Activated CD8-positive, alpha-beta memory T cell treated with anti-CD3 and anti-CD28 coated beads, Interleukin-2, amount 10 ng/mL, durations not matched to agents 7 days and 5 days (primary cell): Measurements from ENCODE around the gene WWC2. TPM values are rescaled to one million over a fixed set of nuclear protein-coding genes. Genes with fewer than 3 reads are reported as not detected.

Experiments
- ATAC-seq: fragments of 150-1000 bp; cut with Tn5 transposase; one replicate; pipeline ENCODE4 v1.10.0; 2021; ENCODE audit warnings: moderate library complexity
- CTCF ChIA-PET: fragments of 350-600 bp; sonication (Branson Sonifier 250); formaldehyde crosslinking; loops from one replicate; lab custom pipeline; 2021; ENCODE audit warnings: antibody characterized with exemption; lab: Charles Lee
- DNase-seq: peaks from one replicate; pipeline ENCODE4 v3.0.0-alpha.2; 2020
- H3K27ac Mint-ChIP-seq: one replicate; pipeline ENCODE4 v1.8.0; 2021; ENCODE audit warnings: mild to moderate bottlenecking, mixed read lengths
- H3K27me3 Mint-ChIP-seq: one replicate; pipeline ENCODE4 v1.8.0; 2021; ENCODE audit warnings: mixed read lengths
- H3K36me3 Mint-ChIP-seq: one replicate; pipeline ENCODE4 v1.8.0; 2021; ENCODE audit warnings: mild to moderate bottlenecking, mixed read lengths
- H3K4me1 Mint-ChIP-seq: one replicate; pipeline ENCODE4 v1.8.0; 2021; ENCODE audit warnings: mixed read lengths
- H3K4me3 Mint-ChIP-seq: one replicate; pipeline ENCODE4 v1.8.0; 2021; ENCODE audit warnings: mild to moderate bottlenecking, moderate library complexity, mixed read lengths
- H3K9me3 Mint-ChIP-seq: one replicate; pipeline ENCODE4 v1.8.0; 2022; ENCODE audit warnings: low read depth, mixed read lengths
- total RNA-seq, 2 experiments: library from RNA; stranded (reverse); gene quantifications; one replicate each; pipeline ENCODE4 v1.2.3, GENCODE V29; 2021

Gene WWC2
- total RNA-seq, 2 experiments from 2014 or later, result 0.05 to 0.20 TPM

GRCh38 chr4:183349673-183350072 is 250.6 kb downstream of the WWC2 start:
- no peak overlapping the region for H3K27ac Mint-ChIP-seq
- no peaks in the 10 kb centered on the region for H3K9me3 Mint-ChIP-seq
- H3K4me3 Mint-ChIP-seq, result no peak overlapping the region
- DNase-seq, result no peak
- peaks cover 16% of the 10 kb centered on the region for H3K4me1 Mint-ChIP-seq
- CTCF ChIA-PET, result no interaction called here
- ATAC-seq, result no peak
- H3K36me3 Mint-ChIP-seq, result no peaks in the 10 kb centered on the region
- peaks cover 12% of the 10 kb centered on the region for H3K27me3 Mint-ChIP-seq

- peaks cover 16% of the 10 kb centered on the region for H3K4me1 Mint-ChIP-seq
- no peak overlapping the region for H3K4me3 Mint-ChIP-seq
- no peaks in the 10 kb centered on the region for H3K9me3 Mint-ChIP-seq
- ATAC-seq (no peak), DNase-seq (no peak)
- peaks cover 12% of the 10 kb centered on the region for H3K27me3 Mint-ChIP-seq
- no peaks in the 10 kb centered on the region for H3K36me3 Mint-ChIP-seq
- CTCF ChIA-PET, result no interaction called here
- H3K27ac Mint-ChIP-seq, result no peak overlapping the region
Observed at GRCh38 chr4:183350317-183351071, 251.4 kb downstream of the WWC2 start.

GRCh38 chr4:183352546-183352945 is 253.5 kb downstream of the WWC2 start:
- H3K9me3 Mint-ChIP-seq, result no peaks in the 10 kb centered on the region
- H3K4me1 Mint-ChIP-seq, result peaks cover 16% of the 10 kb centered on the region
- H3K4me3 Mint-ChIP-seq, result no peak overlapping the region
- H3K27me3 Mint-ChIP-seq, result peaks cover 12% of the 10 kb centered on the region
- no peaks in the 10 kb centered on the region for H3K36me3 Mint-ChIP-seq
- DNase-seq, result no peak
- CTCF ChIA-PET, result no interaction called here
- ATAC-seq, result no peak
- no peak overlapping the region for H3K27ac Mint-ChIP-seq

- CTCF ChIA-PET, result interaction anchor here (0.6 kb wide), 1 partner anchor 10 kb away, joined by 3 read pairs; no protein-coding TSS in a partner anchor
- no peak for ATAC-seq
- Mint-ChIP-seq H3K27ac (no peak overlapping the region), H3K9me3 (no peaks in the 10 kb centered on the region), H3K4me3 (no peak overlapping the region), H3K36me3 (no peaks in the 10 kb centered on the region), H3K27me3 (peaks cover 12% of the 10 kb centered on the region), H3K4me1 (peaks cover 14% of the 10 kb centered on the region)
- DNase-seq, result no peak
Observed at GRCh38 chr4:183353557-183353956, 254.5 kb downstream of the WWC2 start.

- Mint-ChIP-seq H3K27ac (no peak overlapping the region), H3K36me3 (no peaks in the 10 kb centered on the region), H3K9me3 (no peaks in the 10 kb centered on the region), H3K4me1 (peaks cover 8% of the 10 kb centered on the region), H3K4me3 (no peak overlapping the region), H3K27me3 (peaks cover 12% of the 10 kb centered on the region)
- ATAC-seq (no peak), DNase-seq (no peak)
- CTCF ChIA-PET, result no interaction called here
Observed at GRCh38 chr4:183354219-183354618, 255.2 kb downstream of the WWC2 start.

GRCh38 chr4:183355405-183355804 is 256.3 kb downstream of the WWC2 start:
- ATAC-seq, result no peak
- peaks cover 11% of the 10 kb centered on the region for H3K27me3 Mint-ChIP-seq
- no peak overlapping the region for H3K27ac Mint-ChIP-seq
- H3K4me1 Mint-ChIP-seq, result peaks cover 1% of the 10 kb centered on the region
- no peak for DNase-seq
- H3K36me3 Mint-ChIP-seq, result no peaks in the 10 kb centered on the region
- H3K9me3 Mint-ChIP-seq, result no peaks in the 10 kb centered on the region
- CTCF ChIA-PET, result interaction anchor here (0.5 kb wide), 1 partner anchor 50 kb away, joined by 3 read pairs; no protein-coding TSS in a partner anchor
- no peak overlapping the region for H3K4me3 Mint-ChIP-seq

- H3K4me3 Mint-ChIP-seq, result no peak overlapping the region
- DNase-seq (no peak), ATAC-seq (no peak)
- no peaks in the 10 kb centered on the region for H3K36me3 Mint-ChIP-seq
- H3K4me1 Mint-ChIP-seq, result no peaks in the 10 kb centered on the region
- CTCF ChIA-PET, result no interaction called here
- no peaks in the 10 kb centered on the region for H3K9me3 Mint-ChIP-seq
- H3K27ac Mint-ChIP-seq, result no peak overlapping the region
- peaks cover 7% of the 10 kb centered on the region for H3K27me3 Mint-ChIP-seq
Observed at GRCh38 chr4:183356173-183356830, 257.2 kb downstream of the WWC2 start.

- H3K36me3 Mint-ChIP-seq, result no peaks in the 10 kb centered on the region
- ATAC-seq, result no peak
- CTCF ChIA-PET, result no interaction called here
- DNase-seq, result no peak
- H3K27me3 Mint-ChIP-seq, result peaks cover 4% of the 10 kb centered on the region
- no peaks in the 10 kb centered on the region for H3K4me1 Mint-ChIP-seq
- no peak overlapping the region for H3K4me3 Mint-ChIP-seq
- no peaks in the 10 kb centered on the region for H3K9me3 Mint-ChIP-seq
- no peak overlapping the region for H3K27ac Mint-ChIP-seq
Observed at GRCh38 chr4:183356931-183357675, 258.0 kb downstream of the WWC2 start.

GRCh38 chr4:183358215-183358755 is 259.2 kb downstream of the WWC2 start:
- ATAC-seq, result no peak
- Mint-ChIP-seq H3K4me3 (no peak overlapping the region), H3K36me3 (no peaks in the 10 kb centered on the region), H3K27ac (no peak overlapping the region), H3K27me3 (no peaks in the 10 kb centered on the region), H3K9me3 (no peaks in the 10 kb centered on the region), H3K4me1 (no peaks in the 10 kb centered on the region)
- CTCF ChIA-PET, result no interaction called here
- DNase-seq, result no peak

- H3K27me3 Mint-ChIP-seq, result no peaks in the 10 kb centered on the region
- no peaks in the 10 kb centered on the region for H3K9me3 Mint-ChIP-seq
- no peak overlapping the region for H3K4me3 Mint-ChIP-seq
- no peak overlapping the region for H3K27ac Mint-ChIP-seq
- DNase-seq (no peak), ATAC-seq (no peak)
- CTCF ChIA-PET, result no interaction called here
- no peaks in the 10 kb centered on the region for H3K4me1 Mint-ChIP-seq
- no peaks in the 10 kb centered on the region for H3K36me3 Mint-ChIP-seq
Observed at GRCh38 chr4:183360161-183360919, 261.3 kb downstream of the WWC2 start.

- no peaks in the 10 kb centered on the region for H3K36me3 Mint-ChIP-seq
- H3K9me3 Mint-ChIP-seq, result no peaks in the 10 kb centered on the region
- H3K4me3 Mint-ChIP-seq, result no peak overlapping the region
- no peak for ATAC-seq
- no peaks in the 10 kb centered on the region for H3K4me1 Mint-ChIP-seq
- no peak overlapping the region for H3K27ac Mint-ChIP-seq
- no peak for DNase-seq
- H3K27me3 Mint-ChIP-seq, result no peaks in the 10 kb centered on the region
- CTCF ChIA-PET, result interaction anchor here (1.2 kb wide), 1 partner anchor 33 kb away, joined by 5 read pairs; no protein-coding TSS in a partner anchor
Observed at GRCh38 chr4:183362036-183362435, 263.0 kb downstream of the WWC2 start.

- Mint-ChIP-seq H3K4me3 (no peak overlapping the region), H3K27me3 (no peaks in the 10 kb centered on the region), H3K4me1 (no peaks in the 10 kb centered on the region), H3K36me3 (no peaks in the 10 kb centered on the region), H3K9me3 (no peaks in the 10 kb centered on the region), H3K27ac (no peak overlapping the region)
- ATAC-seq (no peak), DNase-seq (no peak)
- CTCF ChIA-PET, result no interaction called here
Observed at GRCh38 chr4:183362916-183363542, 264.0 kb downstream of the WWC2 start.
